Effector memory CD4-positive, alpha-beta T cell (primary cell): ENCODE measurements around the gene TSPAN5.

Experiments used
- DNase-seq, 3 donors: peaks; one replicate each; pipeline ENCODE4 v3.0.0-alpha.2; 2020
- H3K27ac ChIP-seq: 2 replicates; pipeline ENCODE4 v1.7.0; 2013; ENCODE audit warnings: mild to moderate bottlenecking, low read length, moderate library complexity; ENCODE audit not compliant: insufficient read depth, poor library complexity, severe bottlenecking
- H3K27me3 ChIP-seq: replicated peaks from 2 replicates; pipeline ENCODE4 v1.7.0; 2013; ENCODE audit warnings: mild to moderate bottlenecking, low read length; ENCODE audit not compliant: insufficient read depth, control insufficient read depth, poor library complexity, severe bottlenecking
- H3K36me3 ChIP-seq: 2 replicates; pipeline ENCODE4 v1.7.0; 2013; ENCODE audit warnings: mild to moderate bottlenecking, low read length, moderate library complexity; ENCODE audit not compliant: control insufficient read depth, insufficient read depth
- H3K4me1 ChIP-seq: 2 replicates; pipeline ENCODE4 v1.7.0; 2013; ENCODE audit warnings: low read length, mild to moderate bottlenecking; ENCODE audit not compliant: control insufficient read depth, insufficient read depth, poor library complexity, severe bottlenecking
- H3K4me3 ChIP-seq: 2 replicates; pipeline ENCODE4 v1.7.0; 2013; ENCODE audit warnings: low read length, low read depth, mild to moderate bottlenecking; ENCODE audit not compliant: insufficient read depth, poor library complexity, severe bottlenecking
- H3K9me3 ChIP-seq: 2 replicates; pipeline ENCODE4 v1.7.0; 2013; ENCODE audit warnings: mild to moderate bottlenecking, low read length, moderate library complexity; ENCODE audit not compliant: control insufficient read depth

TSPAN5 gene

DNA sequence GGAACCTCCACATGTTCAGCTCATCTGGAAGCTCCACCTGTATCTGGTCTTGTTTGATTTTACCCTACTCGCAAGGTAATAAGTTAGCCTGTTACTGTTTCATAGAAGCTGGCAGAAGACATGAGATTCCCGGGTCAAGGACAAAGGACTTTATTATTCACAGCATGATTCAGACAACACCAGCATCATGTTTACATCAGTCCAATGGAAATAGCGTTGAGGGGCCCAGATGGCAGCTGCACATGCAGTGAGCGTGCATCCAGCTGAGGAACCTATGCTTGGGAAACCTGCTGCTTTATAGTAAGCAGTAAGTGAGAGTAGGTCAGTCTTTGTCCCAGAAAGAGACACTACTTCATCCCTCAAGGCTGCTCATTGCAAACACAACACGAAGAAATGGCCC, 19.8 kb downstream of the TSPAN5 start:
- Histone ChIP-seq H3K27ac (no peak overlapping the region), H3K27me3 (no peaks in the 10 kb centered on the region)

GRCh38 chr4:98634061-98634460, 24.4 kb downstream of the TSPAN5 start:
- DNase-seq: no peak
- Histone ChIP-seq H3K36me3 (no peaks in the 10 kb centered on the region), H3K27ac (no peak overlapping the region), H3K9me3 (no peaks in the 10 kb centered on the region), H3K4me1 (peaks cover 3% of the 10 kb centered on the region), H3K4me3 (no peak overlapping the region), H3K27me3 (no peaks in the 10 kb centered on the region)

More for the DNA sequence above, 19.8 kb downstream of the TSPAN5 start:
- Histone ChIP-seq H3K4me1 (peaks cover 11% of the 10 kb centered on the region), H3K36me3 (no peaks in the 10 kb centered on the region), H3K9me3 (no peaks in the 10 kb centered on the region), H3K4me3 (no peak overlapping the region)
- DNase-seq: no peak

GRCh38 chr4:98633159-98633558, 25.3 kb downstream of the TSPAN5 start:
- Histone ChIP-seq H3K9me3 (no peaks in the 10 kb centered on the region), H3K4me3 (no peak overlapping the region), H3K27ac (no peak overlapping the region), H3K36me3 (no peaks in the 10 kb centered on the region), H3K4me1 (no peaks in the 10 kb centered on the region), H3K27me3 (no peaks in the 10 kb centered on the region)
- DNase-seq: no peak

GRCh38 chr4:98632258-98632657, 26.2 kb downstream of the TSPAN5 start:
- H3K27me3 ChIP-seq: no peaks in the 10 kb centered on the region
- no peaks in the 10 kb centered on the region for H3K9me3 ChIP-seq
- H3K27ac ChIP-seq: no peak overlapping the region
- no peaks in the 10 kb centered on the region for H3K36me3 ChIP-seq
- H3K4me3 ChIP-seq: no peak overlapping the region
- no peaks in the 10 kb centered on the region for H3K4me1 ChIP-seq
- DNase-seq: no peak

- Histone ChIP-seq H3K36me3 (no peaks in the 10 kb centered on the region), H3K27me3 (no peaks in the 10 kb centered on the region), H3K4me1 (no peaks in the 10 kb centered on the region), H3K27ac (no peak overlapping the region), H3K9me3 (no peaks in the 10 kb centered on the region), H3K4me3 (no peak overlapping the region)
- no peak for DNase-seq
Measured at GRCh38 chr4:98631506-98631905, 26.9 kb downstream of the TSPAN5 start.

DNA sequence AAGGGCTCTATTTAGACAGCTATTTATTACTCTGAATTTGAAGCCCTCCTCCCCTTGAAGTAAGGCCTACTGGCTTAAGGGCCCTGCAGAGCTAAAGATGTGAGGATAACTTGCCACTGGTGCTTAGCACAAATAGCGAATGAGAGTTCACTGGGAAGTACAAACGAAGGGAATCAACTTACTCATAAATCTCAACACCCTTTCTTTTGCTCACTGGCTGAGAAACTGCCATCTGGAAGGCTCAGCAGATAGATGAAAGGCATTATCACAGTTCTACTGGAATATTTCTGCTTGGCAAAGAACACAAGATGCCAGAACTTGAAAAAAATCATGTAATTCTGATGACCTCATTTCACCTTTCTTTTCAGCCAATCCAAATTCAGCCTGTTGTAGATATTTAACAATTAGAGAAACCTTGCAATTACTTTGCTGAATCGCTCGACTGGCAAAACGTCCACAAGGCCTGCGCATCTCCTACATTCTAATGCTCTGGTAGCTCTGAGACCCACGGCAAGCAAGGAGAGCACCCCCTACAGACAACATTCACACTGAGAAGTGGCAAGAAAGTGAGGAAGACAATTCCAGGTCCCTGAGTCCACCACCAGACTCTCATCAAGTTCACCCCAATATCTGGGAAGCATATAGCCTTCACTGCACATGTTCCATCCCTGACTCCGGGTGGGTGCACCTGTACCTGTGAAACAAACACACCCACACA, 27.5 kb downstream of the TSPAN5 start:
- H3K4me1 ChIP-seq: no peaks in the 10 kb centered on the region
- no peak for DNase-seq
- H3K36me3 ChIP-seq: no peaks in the 10 kb centered on the region
- no peak overlapping the region for H3K27ac ChIP-seq
- H3K9me3 ChIP-seq: no peaks in the 10 kb centered on the region
- no peak overlapping the region for H3K4me3 ChIP-seq
- H3K27me3 ChIP-seq: no peaks in the 10 kb centered on the region

DNA sequence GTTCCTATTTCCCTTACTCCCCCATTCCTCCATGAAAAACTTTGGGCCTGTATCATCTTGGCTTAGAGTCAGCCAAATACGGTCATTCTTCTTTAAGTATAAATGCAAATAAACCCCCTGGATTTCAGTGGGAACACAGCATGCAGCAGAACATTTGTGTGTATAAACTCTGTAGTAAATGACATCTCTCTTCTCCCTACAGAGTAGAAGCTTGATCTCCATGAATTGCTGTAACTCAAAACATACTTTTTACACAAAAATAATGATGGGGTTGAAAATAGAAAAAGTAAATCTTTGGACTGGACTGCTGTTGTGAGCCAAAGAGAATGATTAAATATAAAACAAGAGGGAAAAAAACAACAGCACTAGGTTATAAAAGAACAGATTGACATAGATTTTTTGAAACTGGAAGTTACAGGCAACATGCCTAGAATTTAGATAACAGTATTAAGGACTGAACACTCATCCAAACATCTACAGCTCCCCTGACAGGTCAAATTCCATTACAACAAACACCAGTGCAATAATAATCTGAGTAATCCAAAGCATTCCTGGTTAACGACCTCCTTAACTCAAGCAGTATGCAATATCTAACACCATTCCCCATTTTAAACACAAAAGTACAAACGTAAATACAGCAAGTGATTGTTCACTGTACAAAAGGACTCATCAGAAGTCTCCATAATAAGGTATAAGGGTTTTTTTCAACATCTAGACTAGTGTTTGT, 30.7 kb downstream of the TSPAN5 start:
- DNase-seq: no peak
- Histone ChIP-seq H3K36me3 (no peaks in the 10 kb centered on the region), H3K27ac (no peak overlapping the region), H3K4me1 (peaks cover 3% of the 10 kb centered on the region), H3K27me3 (no peaks in the 10 kb centered on the region), H3K9me3 (no peaks in the 10 kb centered on the region), H3K4me3 (no peak overlapping the region)

DNA sequence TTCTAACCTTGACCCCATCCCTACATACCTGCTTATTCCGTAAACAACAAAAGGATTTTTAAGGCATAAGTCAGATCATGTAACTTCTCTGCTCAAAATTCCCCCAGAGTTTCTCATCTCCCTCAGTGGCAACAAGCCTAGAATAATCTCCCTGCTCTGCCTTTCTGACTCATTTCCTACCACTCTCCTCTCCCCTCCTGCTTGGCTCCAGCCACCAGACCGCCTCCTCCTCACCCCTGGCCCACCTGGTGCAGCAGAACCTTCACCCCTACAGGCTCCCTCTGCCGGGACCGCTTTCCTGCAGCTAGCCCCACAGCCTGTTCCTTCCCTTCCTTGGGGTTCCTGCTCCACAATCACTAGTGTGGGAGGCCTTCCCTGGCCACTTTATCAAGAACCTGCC, 32.1 kb downstream of the TSPAN5 start:
- no peak overlapping the region for H3K27ac ChIP-seq
- no peak for DNase-seq
- peaks cover 3% of the 10 kb centered on the region for H3K4me1 ChIP-seq
- no peaks in the 10 kb centered on the region for H3K27me3 ChIP-seq
- H3K36me3 ChIP-seq: no peaks in the 10 kb centered on the region
- no peak overlapping the region for H3K4me3 ChIP-seq
- no peaks in the 10 kb centered on the region for H3K9me3 ChIP-seq

GRCh38 chr4:98625920-98626319, 32.5 kb downstream of the TSPAN5 start:
- H3K9me3 ChIP-seq: no peaks in the 10 kb centered on the region
- H3K4me3 ChIP-seq: no peak overlapping the region
- no peaks in the 10 kb centered on the region for H3K27me3 ChIP-seq
- peaks cover 3% of the 10 kb centered on the region for H3K4me1 ChIP-seq
- no peak overlapping the region for H3K27ac ChIP-seq
- H3K36me3 ChIP-seq: no peaks in the 10 kb centered on the region
- no peak for DNase-seq

- H3K27ac ChIP-seq: no peak overlapping the region
- no peaks in the 10 kb centered on the region for H3K36me3 ChIP-seq
- peaks cover 3% of the 10 kb centered on the region for H3K4me1 ChIP-seq
- no peaks in the 10 kb centered on the region for H3K9me3 ChIP-seq
- no peaks in the 10 kb centered on the region for H3K27me3 ChIP-seq
- no peak for DNase-seq
- no peak overlapping the region for H3K4me3 ChIP-seq
Measured at GRCh38 chr4:98625399-98625798, 33.0 kb downstream of the TSPAN5 start.
